HUES64 (cell line): ENCODE data around the gene CLEC11A.

Source experiments
- H3K27ac ChIP-seq: 2 replicates; pipeline ENCODE4 v1.7.0; 2013; ENCODE audit warnings: low read depth, low read length, inconsistent platforms
- H3K27me3 ChIP-seq: 2 replicates; pipeline ENCODE4 v1.6.1; 2013; ENCODE audit warnings: mild to moderate bottlenecking, low read length; ENCODE audit not compliant: insufficient read depth
- H3K36me3 ChIP-seq: 2 replicates; pipeline ENCODE4 v1.6.1; 2013; ENCODE audit warnings: mild to moderate bottlenecking, low read length; ENCODE audit not compliant: insufficient read depth
- H3K4me1 ChIP-seq: 2 replicates; pipeline ENCODE4 v1.6.1; 2013; ENCODE audit warnings: mild to moderate bottlenecking, low read length, moderate library complexity; ENCODE audit not compliant: insufficient read depth
- H3K4me3 ChIP-seq: 2 replicates; pipeline ENCODE4 v1.5.1; 2013; ENCODE audit warnings: mild to moderate bottlenecking, low read length, moderate library complexity
- H3K9ac ChIP-seq: 2 replicates; pipeline ENCODE4 v1.6.1; 2013; ENCODE audit warnings: mild to moderate bottlenecking, low read depth, low read length
- H3K9me3 ChIP-seq: 2 replicates; pipeline ENCODE4 v1.6.1; 2013; ENCODE audit warnings: low read depth, low read length; ENCODE audit not compliant: insufficient read depth
- WGBS: fragments of 150-250, 120-280 bp; methylation state at CpG from one replicate; pipeline ENCODE4 v1.1.7; 2013; ENCODE audit warnings: missing lambda C conversion rate; 5-methylcytosine and 5-hydroxymethylcytosine counted together

The CLEC11A gene

GRCh38 chr19:50708179-50708879, 14.8 kb upstream of the CLEC11A start:
- Histone ChIP-seq H3K36me3 (no peaks in the 10 kb centered on the region), H3K4me3 (no peak overlapping the region), H3K9me3 (peaks cover 21% of the 10 kb centered on the region), H3K4me1 (no peaks in the 10 kb centered on the region), H3K27ac (no peak overlapping the region), H3K27me3 (no peaks in the 10 kb centered on the region), H3K9ac (no peak overlapping the region)
- 72% methylated on average over 12 of the region's 12 CpGs for WGBS

GRCh38 chr19:50710094-50710493, 13.1 kb upstream of the CLEC11A start:
- no peak overlapping the region for H3K4me3 ChIP-seq
- no peaks in the 10 kb centered on the region for H3K4me1 ChIP-seq
- H3K9me3 ChIP-seq, result peaks cover 24% of the 10 kb centered on the region
- 67% methylated on average over 9 of the region's 10 CpGs for WGBS
- no peaks in the 10 kb centered on the region for H3K27me3 ChIP-seq
- no peak overlapping the region for H3K27ac ChIP-seq
- H3K36me3 ChIP-seq, result no peaks in the 10 kb centered on the region
- no peak overlapping the region for H3K9ac ChIP-seq

DNA sequence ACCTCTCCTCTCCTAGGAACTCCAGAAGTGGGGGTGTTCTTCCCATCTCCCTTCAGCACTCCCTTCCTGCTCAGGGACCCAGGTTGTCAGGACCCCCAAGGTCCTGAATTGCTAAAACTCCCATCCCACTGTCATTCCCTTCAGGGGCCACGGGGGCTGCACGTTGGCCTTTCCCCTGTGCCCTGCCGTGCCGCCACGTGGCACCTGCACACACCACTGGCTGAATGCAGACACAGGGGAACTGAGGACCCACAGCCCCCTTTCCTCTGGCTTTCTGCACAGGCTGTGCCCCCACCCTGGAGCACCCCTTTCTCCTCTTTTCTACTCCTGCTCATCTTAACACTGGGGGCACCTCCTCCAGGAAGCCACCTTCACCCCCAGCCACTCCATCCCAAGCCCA, 12.6 kb upstream of the CLEC11A start:
- Histone ChIP-seq H3K27me3 (no peaks in the 10 kb centered on the region), H3K4me1 (no peaks in the 10 kb centered on the region), H3K9me3 (peaks cover 27% of the 10 kb centered on the region), H3K9ac (no peak overlapping the region), H3K36me3 (no peaks in the 10 kb centered on the region), H3K4me3 (no peak overlapping the region), H3K27ac (no peak overlapping the region)
- WGBS, result 83% methylated on average over 5 of the region's 5 CpGs

DNA sequence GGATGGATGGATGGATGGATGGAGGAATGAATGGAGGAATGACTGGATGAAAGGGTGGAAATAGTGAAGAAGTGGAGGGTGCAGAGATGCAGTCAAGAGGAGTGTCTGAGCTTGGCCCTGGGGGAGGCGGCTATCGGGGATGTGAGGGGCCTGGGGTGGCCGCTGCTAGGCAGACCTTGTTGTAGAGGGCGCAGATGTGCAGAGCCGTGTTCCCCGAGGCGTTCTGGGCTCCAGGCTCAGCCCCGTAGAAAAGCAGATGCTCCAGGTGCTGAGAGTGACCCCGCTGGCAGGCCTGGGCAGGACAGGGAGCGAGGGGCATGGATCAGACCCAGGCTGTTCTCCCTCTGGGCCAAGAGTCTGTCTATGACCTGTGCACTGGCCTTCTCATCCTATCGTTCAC, 12.0 kb upstream of the CLEC11A start:
- H3K27ac ChIP-seq, result no peak overlapping the region
- 84% methylated on average over 11 of the region's 11 CpGs for WGBS
- H3K4me3 ChIP-seq, result no peak overlapping the region
- H3K9ac ChIP-seq, result no peak overlapping the region
- H3K36me3 ChIP-seq, result no peaks in the 10 kb centered on the region
- peaks cover 27% of the 10 kb centered on the region for H3K9me3 ChIP-seq
- H3K27me3 ChIP-seq, result no peaks in the 10 kb centered on the region
- H3K4me1 ChIP-seq, result no peaks in the 10 kb centered on the region

DNA sequence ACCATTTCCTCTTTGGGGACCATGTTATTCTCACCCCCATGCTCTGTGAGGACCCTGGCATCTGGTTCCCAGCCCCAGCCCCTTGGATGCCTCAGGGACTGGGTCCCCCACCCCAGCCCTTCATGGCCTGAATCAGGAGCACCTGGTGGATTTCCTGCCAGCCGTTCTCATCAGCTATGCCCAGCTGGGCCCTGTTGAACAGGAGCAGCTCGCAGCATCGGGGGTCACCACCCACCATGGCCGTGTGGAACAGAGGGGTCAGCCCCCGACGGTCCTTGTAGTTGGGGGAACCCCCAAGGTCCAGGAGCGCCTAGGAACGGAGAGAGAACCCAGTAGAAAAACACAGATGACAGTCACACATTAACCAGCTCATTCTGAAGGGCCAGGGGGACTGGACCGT, 11.4 kb upstream of the CLEC11A start:
- Histone ChIP-seq H3K9ac (no peak overlapping the region), H3K4me1 (no peaks in the 10 kb centered on the region), H3K36me3 (no peaks in the 10 kb centered on the region), H3K4me3 (no peak overlapping the region), H3K9me3 (peaks cover 32% of the 10 kb centered on the region), H3K27me3 (no peaks in the 10 kb centered on the region; the same call in 1 of the 2 replicates), H3K27ac (no peak overlapping the region)
- 83% methylated on average over 9 of the region's 9 CpGs for WGBS

DNA sequence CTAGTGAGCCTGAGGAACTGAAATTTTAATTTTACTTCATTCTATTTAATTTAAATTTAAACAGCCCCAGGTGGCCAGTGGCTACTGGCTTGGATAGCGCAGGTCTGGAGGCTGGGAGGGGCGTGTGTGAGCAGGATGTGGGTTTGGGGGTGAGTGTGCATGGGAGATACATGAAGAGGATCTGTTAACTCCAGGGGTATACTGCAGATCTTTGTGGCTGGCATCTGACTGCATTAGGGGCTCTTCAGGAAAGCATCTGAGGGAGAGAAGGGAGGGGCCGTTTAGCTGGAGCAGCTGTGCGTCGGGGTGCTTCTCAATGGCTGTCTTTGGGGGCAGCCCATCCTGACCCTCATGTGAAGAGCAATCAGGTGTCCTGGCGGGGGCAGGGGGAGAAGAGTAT, 10.3 kb upstream of the CLEC11A start:
- H3K9ac ChIP-seq, result no peak overlapping the region
- WGBS, result 90% methylated on average over 6 of the region's 6 CpGs
- H3K27me3 ChIP-seq, result peaks cover 7% of the 10 kb centered on the region; the same call in 1 of the 2 replicates
- no peaks in the 10 kb centered on the region for H3K36me3 ChIP-seq
- H3K4me1 ChIP-seq, result no peaks in the 10 kb centered on the region
- no peak overlapping the region for H3K4me3 ChIP-seq
- H3K27ac ChIP-seq, result no peak overlapping the region
- H3K9me3 ChIP-seq, result peaks cover 32% of the 10 kb centered on the region

DNA sequence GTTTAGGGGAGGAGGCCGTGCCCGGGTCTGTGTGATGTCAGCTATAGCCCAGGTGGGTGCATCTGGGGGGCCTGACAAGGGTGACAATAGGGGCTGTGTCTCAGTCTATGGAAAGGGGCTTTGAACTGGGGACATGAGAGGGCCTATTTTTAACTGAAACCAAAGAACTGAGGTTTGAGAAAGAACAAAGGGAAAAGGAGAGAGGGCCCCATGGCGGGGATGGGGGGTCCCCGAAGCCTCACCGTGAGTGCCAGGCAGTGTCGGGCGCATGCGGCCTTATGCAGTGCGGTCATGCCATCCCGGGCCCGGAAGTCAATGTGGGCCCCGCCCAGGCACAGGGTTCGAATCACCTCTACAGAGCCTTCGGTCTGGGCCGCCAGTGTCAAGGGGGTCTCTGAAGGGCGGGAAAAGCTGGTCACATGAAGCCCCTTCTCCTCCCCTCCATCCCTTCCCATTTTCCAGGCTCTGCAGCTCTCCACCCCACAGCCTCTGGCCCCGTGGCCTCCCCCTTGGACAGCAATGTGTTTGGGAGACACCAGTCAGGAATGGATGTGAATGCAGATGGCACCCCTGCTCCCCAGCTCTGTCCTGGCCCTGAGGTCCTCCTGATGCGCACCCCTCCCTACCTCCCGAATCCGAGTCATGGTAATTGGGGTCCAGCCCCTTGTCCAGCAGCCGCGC, 9.5 kb upstream of the CLEC11A start:
- no peak overlapping the region for H3K9ac ChIP-seq
- whole genome bisulfite sequencing, result 90% methylated on average over 22 of the region's 22 CpGs
- H3K36me3 ChIP-seq, result no peaks in the 10 kb centered on the region
- no peak overlapping the region for H3K4me3 ChIP-seq
- peaks cover 8% of the 10 kb centered on the region; the same call in 1 of the 2 replicates for H3K27me3 ChIP-seq
- no peak overlapping the region for H3K27ac ChIP-seq
- no peaks in the 10 kb centered on the region for H3K4me1 ChIP-seq
- peaks cover 29% of the 10 kb centered on the region for H3K9me3 ChIP-seq

DNA sequence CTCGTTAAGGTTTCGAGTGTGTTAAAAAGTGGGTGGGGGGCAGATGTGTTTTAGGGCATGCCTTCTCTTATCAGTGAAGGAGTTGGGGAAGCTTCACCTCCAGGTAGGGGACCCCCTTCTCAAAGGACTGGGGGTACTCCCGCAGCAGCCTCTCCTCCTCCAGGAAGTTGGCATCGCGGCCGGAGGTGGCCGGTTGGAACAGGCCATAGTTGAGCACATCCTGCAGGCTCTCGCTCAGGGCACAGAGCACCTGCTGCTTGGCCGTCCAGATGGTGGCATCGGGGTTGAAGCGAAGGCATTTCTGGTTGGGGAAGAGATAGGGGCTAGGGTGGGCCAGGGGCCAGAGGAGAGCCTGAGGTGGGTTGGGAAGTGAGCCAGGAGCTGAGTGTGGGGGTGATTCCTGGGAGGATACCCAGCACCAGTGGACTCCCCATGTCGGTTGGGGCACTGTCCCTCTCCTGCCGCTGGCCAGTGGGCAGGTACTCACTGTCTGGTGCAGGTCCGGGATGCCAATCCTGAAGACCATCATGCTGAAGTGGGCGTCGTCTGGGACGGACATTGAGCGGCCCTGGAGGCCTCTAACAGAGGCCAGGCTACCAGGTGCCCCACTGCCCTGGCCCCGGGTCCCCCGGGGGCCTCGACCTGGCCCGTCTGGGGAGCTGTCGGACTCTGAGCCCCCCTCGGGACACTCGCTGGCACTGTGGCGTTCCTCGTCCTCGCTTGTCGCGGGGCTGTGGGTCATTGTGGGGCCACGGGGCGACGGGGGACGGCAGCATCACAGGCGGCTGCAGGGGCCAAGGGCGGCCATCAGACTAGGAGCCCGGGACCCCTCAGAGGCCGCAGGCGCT, 6.8 kb upstream of the CLEC11A start:
- H3K4me3 ChIP-seq, result no peak overlapping the region
- WGBS, result 88% methylated on average over 39 of the region's 39 CpGs
- peaks cover 28% of the 10 kb centered on the region; the same call in 1 of the 2 replicates for H3K9me3 ChIP-seq
- H3K4me1 ChIP-seq, result no peaks in the 10 kb centered on the region
- no peaks in the 10 kb centered on the region for H3K36me3 ChIP-seq
- H3K9ac ChIP-seq, result no peak overlapping the region
- H3K27ac ChIP-seq, result no peak overlapping the region
- H3K27me3 ChIP-seq, result peaks cover 23% of the 10 kb centered on the region

- H3K9me3 ChIP-seq, result peaks cover 24% of the 10 kb centered on the region; the same call in 1 of the 2 replicates
- WGBS, result 83% methylated on average over 23 of the region's 23 CpGs
- no peak overlapping the region for H3K27ac ChIP-seq
- H3K4me3 ChIP-seq, result no peak overlapping the region
- peaks cover 30% of the 10 kb centered on the region for H3K27me3 ChIP-seq
- no peak overlapping the region for H3K9ac ChIP-seq
- H3K36me3 ChIP-seq, result no peaks in the 10 kb centered on the region
- H3K4me1 ChIP-seq, result no peaks in the 10 kb centered on the region
Measured at GRCh38 chr19:50717026-50717723, 6.0 kb upstream of the CLEC11A start.

DNA sequence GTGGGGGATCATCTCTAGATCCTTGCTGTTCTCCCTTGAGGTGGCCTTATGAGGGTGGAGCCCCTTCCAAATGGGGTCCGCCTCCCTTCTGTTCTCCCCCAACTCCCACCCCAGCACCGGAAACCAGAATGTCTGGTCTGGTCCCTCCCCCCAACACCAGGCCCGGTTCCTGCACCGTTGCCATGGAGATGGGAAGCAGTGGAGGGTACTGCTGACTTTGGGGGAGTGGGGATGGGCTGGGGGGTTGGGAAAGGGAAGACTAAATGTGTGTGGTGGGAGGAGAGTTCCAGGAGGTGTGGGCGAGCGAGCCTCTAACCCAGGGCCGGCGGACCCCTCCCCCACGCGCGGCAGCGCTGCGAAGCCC, 5.3 kb upstream of the CLEC11A start:
- H3K36me3 ChIP-seq, result no peaks in the 10 kb centered on the region
- H3K4me1 ChIP-seq, result no peaks in the 10 kb centered on the region
- no peak overlapping the region for H3K9ac ChIP-seq
- H3K9me3 ChIP-seq, result peaks cover 18% of the 10 kb centered on the region; the same call in 1 of the 2 replicates
- WGBS, result 39% methylated on average over 5 of the region's 13 CpGs
- H3K27ac ChIP-seq, result no peak overlapping the region
- peak overlapping the region; percentile 40; the same call in 1 of the 2 replicates for H3K4me3 ChIP-seq
- peaks cover 37% of the 10 kb centered on the region for H3K27me3 ChIP-seq
